Measurements from ENCODE around the gene ZFHX3. TPM values are rescaled to one million over a fixed set of nuclear protein-coding genes. Genes with fewer than 3 reads are reported as not detected.
A peak's percentile ranks its signal among the peaks of the same experiment; 100 is the strongest.

ZFHX3 gene
- total RNA-seq, 1 experiment from 2014 or later: 13.6 TPM

DNA sequence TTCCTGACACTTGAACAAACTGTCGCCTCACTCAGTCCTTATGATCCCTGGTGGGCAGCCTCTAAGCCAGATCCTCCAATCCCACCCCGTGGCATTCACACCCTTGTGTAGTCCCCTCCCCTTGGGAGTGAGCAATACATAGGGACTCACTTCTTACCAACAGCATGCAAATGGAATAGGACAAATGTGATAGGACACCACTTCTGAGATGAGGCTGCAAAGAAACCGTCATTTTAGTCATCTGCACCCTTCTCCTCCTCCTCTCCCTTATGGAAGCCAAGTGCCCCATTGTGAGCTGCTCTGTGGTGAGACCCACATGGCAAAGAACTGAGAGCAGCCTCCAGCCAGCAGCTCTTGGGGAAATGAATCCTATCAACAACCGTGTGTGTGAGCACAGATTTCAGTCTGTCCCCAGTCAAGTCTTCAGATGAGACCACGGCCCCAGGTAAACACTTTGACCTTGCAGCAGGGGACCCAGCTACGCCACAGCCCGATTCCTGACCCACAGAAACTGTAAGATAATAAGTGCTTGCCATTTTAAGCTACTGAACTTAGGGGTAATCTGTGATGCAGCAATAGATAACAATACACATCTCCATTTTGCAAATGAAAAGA, 46.9 kb downstream of the ZFHX3 start:
- Mint-ChIP-seq H3K4me1 (ENCODE audit: low read depth, unreplicated experiment) (peaks cover 42% of the 10 kb centered on the region), H3K4me3 (ENCODE audit: low read depth, unreplicated experiment) (peak overlapping the region; percentile 62), H3K27ac (ENCODE audit: unreplicated experiment) (peak overlapping the region; percentile 88), H3K27me3 (ENCODE audit: unreplicated experiment) (no peaks in the 10 kb centered on the region), H3K36me3 (ENCODE audit: insufficient read depth, unreplicated experiment) (peaks cover 17% of the 10 kb centered on the region), H3K9me3 (ENCODE audit: low read depth, unreplicated experiment) (no peaks in the 10 kb centered on the region)
- DNase-seq: no peak
- no TSS peak for BruUV-seq (replicated peaks)
- no peak for TF ChIP-seq CTCF (IDR thresholded peaks at IDR 0.05; ENCODE audit: unreplicated experiment)
- CTCF ChIA-PET: interaction anchor here (0.8 to 2.1 kb wide), 5 partner anchors 11 to 123 kb away, joined by 3 to 8 read pairs (median 5); no protein-coding TSS in a partner anchor
- intact Hi-C loops (cut with micrococcal nuclease; ENCODE audit: unreplicated experiment): loop anchor here (5.0 kb wide), 1 partner anchor 51 kb away; no protein-coding TSS in a partner anchor

DNA sequence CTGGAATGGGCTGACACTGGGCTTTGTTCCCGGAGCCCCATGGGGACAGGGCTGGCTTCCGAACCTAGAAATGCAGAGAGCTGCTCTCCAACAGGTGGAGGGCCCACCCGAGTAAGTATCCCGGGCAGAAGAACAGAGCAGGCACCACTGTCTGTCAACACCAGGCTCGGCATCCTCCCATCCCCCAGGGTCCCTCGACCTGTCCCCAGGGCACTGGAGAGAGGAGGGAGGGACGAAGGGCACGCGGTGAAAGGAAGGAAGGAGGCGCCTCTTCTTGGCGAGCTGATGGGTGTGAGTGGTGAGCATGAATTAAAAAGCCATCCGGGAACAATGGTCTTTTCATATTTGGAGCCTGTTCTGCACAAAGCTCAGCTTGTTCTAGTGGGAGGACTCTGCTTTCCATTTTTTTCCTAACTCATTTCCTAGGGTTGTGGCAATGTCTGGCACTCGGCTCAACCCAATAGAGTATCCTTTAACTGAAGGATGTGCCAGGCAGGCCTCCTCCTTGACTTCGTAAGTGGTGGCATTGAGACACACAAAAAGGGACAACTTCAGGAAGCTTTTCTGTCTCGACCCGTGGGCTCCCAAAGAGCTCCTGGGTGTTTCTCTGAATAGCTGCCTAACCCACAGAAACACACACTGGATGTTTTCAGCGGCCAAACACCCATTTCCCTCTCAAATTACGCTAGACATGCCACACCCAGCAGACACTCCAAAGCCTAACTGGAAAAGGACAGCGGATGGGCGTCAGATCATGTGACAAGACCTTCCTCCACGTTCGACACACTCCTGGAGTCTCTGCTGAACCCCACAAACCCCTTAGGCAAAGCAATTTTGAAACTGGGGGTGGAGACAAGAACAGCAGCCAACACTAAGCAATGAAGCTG, 47.7 kb downstream of the ZFHX3 start:
- Mint-ChIP-seq H3K9me3 (ENCODE audit: low read depth, unreplicated experiment) (no peaks in the 10 kb centered on the region), H3K4me3 (ENCODE audit: low read depth, unreplicated experiment) (peak overlapping the region; percentile 62), H3K27ac (ENCODE audit: unreplicated experiment) (peak overlapping the region; percentile 88), H3K36me3 (ENCODE audit: insufficient read depth, unreplicated experiment) (peaks cover 17% of the 10 kb centered on the region), H3K4me1 (ENCODE audit: low read depth, unreplicated experiment) (peaks cover 50% of the 10 kb centered on the region), H3K27me3 (ENCODE audit: unreplicated experiment) (no peaks in the 10 kb centered on the region)
- intact Hi-C loops (cut with micrococcal nuclease; ENCODE audit: unreplicated experiment): loop anchor here (5.0 kb wide), 1 partner anchor 52 kb away; no protein-coding TSS in a partner anchor
- peak; percentile 77 for DNase-seq
- CTCF ChIA-PET: interaction anchor here (0.6 to 2.1 kb wide), 11 partner anchors 10 to 695 kb away, joined by 3 to 8 read pairs (median 3); no protein-coding TSS in a partner anchor
- no peak for TF ChIP-seq CTCF (IDR thresholded peaks at IDR 0.05; ENCODE audit: unreplicated experiment)
- BruUV-seq (replicated peaks): no TSS peak

DNA sequence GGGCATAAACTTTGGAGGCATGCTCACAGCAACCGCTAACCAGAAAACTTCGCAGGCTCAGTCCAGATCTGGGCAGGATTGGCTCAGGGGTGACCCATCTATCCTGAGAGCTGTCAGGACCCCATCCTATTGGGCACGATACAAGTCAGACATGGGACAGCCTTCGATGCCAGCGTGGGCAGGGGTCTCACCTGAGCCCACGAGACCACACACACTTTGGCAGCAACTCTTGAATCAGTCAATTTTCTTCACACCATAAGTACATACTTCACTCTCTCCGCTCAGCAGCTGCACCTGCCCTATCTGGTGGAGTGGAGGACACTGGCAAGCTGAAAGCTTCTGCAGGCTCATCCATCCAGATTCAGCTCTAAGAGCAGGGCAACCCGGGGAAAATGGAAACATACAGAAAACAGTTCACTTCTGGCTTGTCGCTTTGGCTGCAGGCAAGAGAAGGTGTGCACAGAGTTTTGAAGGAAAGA, 48.3 kb downstream of the ZFHX3 start:
- Mint-ChIP-seq H3K9me3 (ENCODE audit: low read depth, unreplicated experiment) (no peaks in the 10 kb centered on the region), H3K4me1 (ENCODE audit: low read depth, unreplicated experiment) (peaks cover 50% of the 10 kb centered on the region), H3K4me3 (ENCODE audit: low read depth, unreplicated experiment) (peak overlapping the region; percentile 62), H3K36me3 (ENCODE audit: insufficient read depth, unreplicated experiment) (peaks cover 17% of the 10 kb centered on the region), H3K27ac (ENCODE audit: unreplicated experiment) (peak overlapping the region; percentile 88), H3K27me3 (ENCODE audit: unreplicated experiment) (no peaks in the 10 kb centered on the region)
- no peak for TF ChIP-seq CTCF (IDR thresholded peaks at IDR 0.05; ENCODE audit: unreplicated experiment)
- CTCF ChIA-PET: interaction anchor here (0.6 to 2.1 kb wide), 6 partner anchors 10 to 204 kb away, joined by 3 to 8 read pairs (median 4); no protein-coding TSS in a partner anchor
- intact Hi-C loops (cut with micrococcal nuclease; ENCODE audit: unreplicated experiment): loop anchor here (5.0 kb wide), 2 partner anchors 53 to 72 kb away; no protein-coding TSS in a partner anchor
- BruUV-seq (replicated peaks): no TSS peak
- DNase-seq: peak; percentile 5

- no TSS peak for BruUV-seq (replicated peaks)
- no peaks in the 10 kb centered on the region for H3K27me3 Mint-ChIP-seq (ENCODE audit: unreplicated experiment)
- peak overlapping the region; percentile 17 for H3K27ac Mint-ChIP-seq (ENCODE audit: unreplicated experiment)
- H3K4me1 Mint-ChIP-seq (ENCODE audit: low read depth, unreplicated experiment): peaks cover 69% of the 10 kb centered on the region
- H3K36me3 Mint-ChIP-seq (ENCODE audit: insufficient read depth, unreplicated experiment): peaks cover 17% of the 10 kb centered on the region
- CTCF ChIA-PET: interaction anchor here (0.5 to 0.6 kb wide), 3 partner anchors 17 to 48 kb away, joined by 3 to 5 read pairs (median 5); no protein-coding TSS in a partner anchor
- peak overlapping the region; percentile 29 for H3K4me3 Mint-ChIP-seq (ENCODE audit: low read depth, unreplicated experiment)
- peak; percentile 67 for DNase-seq
- H3K9me3 Mint-ChIP-seq (ENCODE audit: low read depth, unreplicated experiment): no peaks in the 10 kb centered on the region
- intact Hi-C loops (cut with micrococcal nuclease; ENCODE audit: unreplicated experiment): loop anchor here (2.0 to 5.0 kb wide), 2 partner anchors 20 to 70 kb away; no protein-coding TSS in a partner anchor
- no peak for TF ChIP-seq CTCF (IDR thresholded peaks at IDR 0.05; ENCODE audit: unreplicated experiment)
Measured at GRCh38 chr16:72997141-72997542, 50.8 kb downstream of the ZFHX3 start.
